Measurements from ENCODE around the gene SERTAD3. TPM values are rescaled to one million over a fixed set of nuclear protein-coding genes. Genes with fewer than 3 reads are reported as not detected.

The SERTAD3 gene
- total RNA-seq, 2 experiments from 2014 or later = 13.4 to 13.7 TPM

Other genes starting within 250 kb of the SERTAD3 start
- gene TTC9B, start 226.0 kb downstream of the SERTAD3 start, total RNA-seq = not detected
- under 1 TPM; 0.21 to 0.38 TPM for gene CCNP, start 217.6 kb downstream of the SERTAD3 start, total RNA-seq
- gene AKT2, start 159.0 kb downstream of the SERTAD3 start, total RNA-seq = 100 to 1,000 TPM; 141 to 172 TPM
- 10 to 100 TPM; 25.9 to 32.4 TPM for gene C19orf47, start 95.9 kb downstream of the SERTAD3 start, total RNA-seq
- gene PLD3, start 95.6 kb downstream of the SERTAD3 start, total RNA-seq = 10 to 100 TPM; 72.0 to 84.7 TPM
- gene HIPK4, start 54.2 kb downstream of the SERTAD3 start, total RNA-seq = not detected
- 1 to 10 TPM in 1 of 2 experiments, under 1 TPM in 1; 0.80 to 1.1 TPM for gene PRX, start 31.0 kb downstream of the SERTAD3 start, total RNA-seq
- gene SERTAD1, start 18.3 kb downstream of the SERTAD3 start, total RNA-seq = 1 to 10 TPM; 9.4 to 9.6 TPM
- 10 to 100 TPM; 12.9 to 23.3 TPM for gene BLVRB, start 21.4 kb upstream of the SERTAD3 start, total RNA-seq
- gene SPTBN4, start 22.7 kb upstream of the SERTAD3 start, total RNA-seq = under 1 TPM; 0.30 to 0.44 TPM
- gene SHKBP1, start 132.5 kb upstream of the SERTAD3 start, total RNA-seq = 100 to 1,000 TPM; 135 to 153 TPM
- 10 to 100 TPM; 42.8 to 75.9 TPM for gene LTBP4, start 157.0 kb upstream of the SERTAD3 start, total RNA-seq
- gene NUMBL, start 246.3 kb upstream of the SERTAD3 start, total RNA-seq = 1 to 10 TPM; 6.4 to 7.2 TPM